Peyer's patch (tissue), 4 donors: Measurements from ENCODE around the gene KIAA0930.

Source experiments
- CTCF ChIP-seq, 6 experiments: fragments of 450-650 bp in 4 of 6; fragments of 200-600 bp in 2 of 6; sonication (generic) in 1 of 6; IDR thresholded peaks; one replicate each; pipeline ENCODE4 v1.5.1; 2017 to 2019; ENCODE audit warnings: antibody characterized with exemption in 6 of 6, mild to moderate bottlenecking in 3 of 6, moderate library complexity in 1 of 6
- POLR2A ChIP-seq, 2 donors: fragments of 450-650 bp; IDR thresholded peaks; one replicate each; pipeline ENCODE4 v1.5.1; 2017; ENCODE audit warnings: antibody characterized with exemption in 2 of 2, mild to moderate bottlenecking in 2 of 2, moderate library complexity in 2 of 2

- TF ChIP-seq CTCF (IDR thresholded peaks at IDR 0.05) (no peak), POLR2A (IDR thresholded peaks at IDR 0.05) (no peak)
Observed at GRCh38 chr22:45187891-45188290, 52.8 kb downstream of the KIAA0930 start.
